IPS DF 4.7 (cell line): ENCODE results near the gene SEPSECS.

Experiments
- DNase-seq: peaks from one replicate; pipeline ENCODE4 v3.0.0-alpha.2; 2013; ENCODE audit warnings: low spot score; ENCODE audit errors: extremely low read depth

SEPSECS gene

DNA sequence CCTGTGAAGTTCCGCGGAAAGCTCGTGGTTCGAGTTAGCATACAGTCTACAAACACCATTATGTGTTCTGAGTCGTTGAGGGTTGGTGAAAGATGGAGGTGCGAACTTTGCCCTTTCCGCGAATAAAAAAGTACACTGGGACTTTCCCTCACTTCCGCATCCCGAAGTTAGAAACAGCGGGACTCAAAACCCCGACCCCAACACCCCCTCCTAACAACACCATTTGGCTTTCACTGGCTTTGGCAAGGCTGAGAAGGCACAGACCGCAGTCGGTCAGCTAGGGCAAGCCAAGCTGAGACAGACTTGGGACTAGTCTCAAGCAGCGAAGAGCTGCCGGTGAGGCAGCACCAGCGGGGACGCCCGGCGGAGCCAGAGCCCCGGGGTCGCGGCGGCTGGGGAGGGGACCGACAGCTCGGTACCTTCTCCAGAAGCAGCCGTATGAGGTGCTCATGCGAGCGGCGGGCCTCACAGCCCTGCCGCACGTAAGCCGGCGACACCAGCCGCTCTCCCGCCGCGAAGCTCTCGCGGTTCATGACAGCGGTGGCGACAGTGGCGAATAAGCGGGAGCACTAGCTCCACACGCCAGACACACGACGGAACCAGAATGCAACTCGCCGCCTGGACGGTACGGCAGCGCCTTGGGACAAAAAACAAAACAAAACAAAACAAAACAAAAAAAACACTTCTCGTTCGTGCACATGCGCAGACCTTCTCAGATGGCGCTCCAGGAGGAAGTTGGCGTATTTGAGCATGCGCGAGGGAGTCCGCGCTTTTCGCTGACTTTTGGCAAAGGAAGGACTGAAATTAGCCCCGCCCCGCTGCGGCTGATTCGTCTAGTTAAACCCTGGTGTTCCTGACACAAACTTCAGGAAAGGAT is at the start of gene SEPSECS:
TSS of gene SEPSECS (minus strand) at position 613 of the 877 bp plus-strand sequence. CDS start at position 533, 80 bp downstream.
- DNase-seq, result peak; percentile 69

DNA sequence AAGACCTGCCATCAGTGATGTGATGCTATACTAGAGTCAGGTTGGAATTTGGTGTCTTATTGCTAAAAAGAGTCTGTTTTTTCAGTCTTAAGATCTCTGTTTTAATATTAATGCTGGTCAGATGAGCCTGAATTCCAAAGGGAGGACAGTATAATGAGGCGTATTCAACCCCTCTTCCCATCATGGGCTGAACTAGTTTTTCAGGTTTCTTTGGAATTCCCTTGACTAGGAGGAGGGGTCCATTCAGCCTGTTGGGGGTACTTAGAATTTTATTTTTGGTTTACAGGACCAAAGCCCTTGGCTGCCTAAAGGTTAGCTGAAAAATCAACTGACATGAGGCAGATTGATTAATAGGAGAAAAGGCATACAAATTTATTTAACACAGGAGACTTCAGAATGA is 49.5 kb upstream of the SEPSECS start:
- no peak for DNase-seq

DNA sequence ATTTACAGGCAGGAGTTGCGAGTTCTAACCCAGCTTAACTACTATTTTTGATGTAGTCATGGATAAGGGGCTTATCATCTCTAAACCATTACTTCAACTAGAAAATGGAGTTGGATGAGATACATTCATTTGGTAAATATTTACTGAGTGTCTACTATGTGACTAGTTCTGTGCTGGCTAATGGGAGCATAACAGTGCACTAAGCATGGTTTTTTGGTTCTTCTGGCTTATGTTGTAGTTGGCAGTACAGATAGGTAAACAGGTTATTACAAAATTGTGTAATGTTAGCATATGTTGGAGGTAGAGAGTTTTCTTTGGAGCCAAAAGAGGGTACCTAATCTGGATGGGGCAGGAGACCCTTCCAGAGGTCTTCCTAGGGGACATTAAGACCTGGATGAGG is 47.7 kb upstream of the SEPSECS start:
- DNase-seq, result no peak

DNA sequence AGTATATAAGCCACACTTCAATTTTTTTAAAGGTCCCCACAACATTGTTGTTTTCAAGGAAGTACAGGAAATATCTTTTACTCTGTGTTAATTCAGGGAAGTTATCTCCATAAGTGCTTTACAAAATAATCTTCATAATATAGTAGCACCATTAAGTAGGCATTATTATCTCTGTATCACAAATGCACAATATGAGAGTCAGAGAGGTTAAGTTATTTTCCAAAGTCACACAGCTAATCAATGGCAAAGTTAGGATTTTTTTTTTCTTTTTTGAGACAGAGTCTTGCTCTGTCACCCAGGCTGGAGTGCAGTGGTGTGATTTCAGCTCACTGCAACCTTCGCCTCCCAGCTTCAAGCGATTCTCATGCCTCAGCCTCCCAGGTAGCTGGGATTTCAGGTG is 38.5 kb upstream of the SEPSECS start:
- no peak for DNase-seq

DNA sequence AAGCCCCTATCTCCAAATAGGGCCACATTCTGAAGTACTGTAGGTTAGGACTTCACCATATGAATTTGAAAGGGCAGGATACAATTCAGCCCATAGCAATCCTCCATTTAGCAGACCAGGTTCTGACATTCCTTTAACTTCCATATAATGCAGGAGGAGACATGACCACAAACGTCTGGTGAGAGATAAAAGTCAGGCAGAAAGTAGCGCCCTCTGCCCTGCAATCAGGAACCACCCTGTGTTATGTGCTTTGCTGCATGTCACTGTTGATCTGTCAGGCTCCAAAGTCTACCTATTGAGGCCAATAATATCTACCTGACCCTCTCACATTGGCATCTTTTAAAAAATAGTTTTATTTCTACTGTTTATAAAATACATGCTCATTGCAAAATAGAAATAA is 30.2 kb upstream of the SEPSECS start:
- DNase-seq, result no peak

DNA sequence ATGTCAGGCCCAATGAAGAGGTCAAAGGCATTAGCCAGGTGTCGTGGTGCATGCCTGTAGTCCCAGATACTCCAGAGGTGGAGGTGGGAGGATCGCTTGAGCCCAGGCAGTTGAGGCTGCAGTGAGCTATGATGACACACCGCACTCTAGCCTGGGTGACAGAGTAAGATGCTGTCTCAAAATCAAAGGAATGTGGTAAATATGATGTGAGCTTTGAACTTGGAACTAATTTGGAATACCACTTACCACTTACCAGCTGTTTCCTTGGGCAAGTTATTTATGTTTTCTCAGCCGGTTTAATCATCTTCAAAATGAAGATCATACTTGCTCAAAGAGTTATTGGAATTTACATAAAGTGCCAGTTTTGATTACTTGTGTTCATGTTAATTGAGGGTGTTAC is 23.8 kb upstream of the SEPSECS start:
- DNase-seq, result no peak

DNA sequence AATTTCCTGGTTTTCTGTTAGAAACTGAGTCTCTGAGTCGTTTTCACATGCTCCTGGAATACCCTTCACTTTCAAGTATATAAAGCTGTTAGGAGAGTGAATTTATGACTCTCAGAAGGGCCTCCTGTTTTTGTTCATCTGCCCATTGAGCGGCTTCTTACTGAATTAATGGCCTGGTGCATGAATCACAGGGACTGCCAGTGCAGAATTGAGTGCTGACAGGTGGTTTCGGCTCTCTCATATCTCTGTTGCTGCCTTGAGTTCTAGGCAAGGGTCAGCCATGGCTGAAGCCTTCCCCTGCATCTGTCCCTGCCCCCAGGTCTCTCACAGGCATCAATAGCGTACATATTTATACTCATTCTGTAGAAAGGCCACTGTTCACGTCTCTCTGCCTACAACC is 22.7 kb upstream of the SEPSECS start:
- DNase-seq, result no peak

DNA sequence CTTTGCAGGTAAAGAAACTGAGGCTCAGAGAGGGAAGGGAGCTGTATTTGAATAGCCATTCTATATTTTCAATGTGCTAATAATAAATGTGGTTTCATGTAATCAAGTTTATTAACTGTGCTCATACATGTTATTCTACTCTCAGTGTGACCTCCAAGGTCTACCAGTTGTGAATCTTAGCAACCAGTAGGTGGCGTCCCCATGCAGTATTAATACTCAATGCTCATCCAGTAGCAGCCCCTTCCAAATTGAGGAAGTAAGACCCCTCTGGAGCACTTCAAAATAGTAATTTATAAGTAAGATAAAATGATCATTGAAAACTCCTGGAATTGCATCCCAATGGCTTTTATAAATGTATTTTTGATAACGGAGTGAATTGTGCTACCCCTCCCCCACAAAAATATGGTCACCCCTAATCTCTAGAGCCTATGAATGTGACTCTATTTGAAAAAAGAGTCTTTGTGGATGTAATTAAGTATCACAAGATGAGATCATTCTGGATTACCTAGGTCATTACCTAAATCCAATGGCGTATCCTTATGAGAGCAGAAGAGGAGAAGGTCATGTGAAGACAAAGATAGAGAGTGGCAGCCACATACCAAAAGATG is 20.4 kb upstream of the SEPSECS start:
- no peak for DNase-seq

DNA sequence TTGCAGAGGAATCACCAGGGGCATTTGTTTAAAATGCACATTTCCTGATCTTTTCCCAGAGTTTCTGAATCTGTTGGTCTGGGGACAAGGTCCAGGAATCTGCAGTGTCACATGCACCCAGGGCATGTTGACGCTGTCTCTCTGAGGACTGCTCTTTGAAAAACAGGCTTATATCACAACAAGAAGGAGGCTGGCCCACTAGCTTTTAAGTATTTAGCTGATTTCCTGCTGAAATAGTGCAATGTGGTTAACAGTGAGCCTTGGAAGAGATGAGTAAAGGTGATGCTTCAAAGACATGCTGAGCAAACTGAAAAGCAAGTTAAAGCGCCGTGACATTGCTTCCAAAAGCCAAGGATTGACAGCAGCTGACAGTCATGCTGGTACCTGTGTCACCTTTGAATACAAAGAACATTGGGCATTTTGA is 18.6 kb upstream of the SEPSECS start:
- DNase-seq, result no peak

DNA sequence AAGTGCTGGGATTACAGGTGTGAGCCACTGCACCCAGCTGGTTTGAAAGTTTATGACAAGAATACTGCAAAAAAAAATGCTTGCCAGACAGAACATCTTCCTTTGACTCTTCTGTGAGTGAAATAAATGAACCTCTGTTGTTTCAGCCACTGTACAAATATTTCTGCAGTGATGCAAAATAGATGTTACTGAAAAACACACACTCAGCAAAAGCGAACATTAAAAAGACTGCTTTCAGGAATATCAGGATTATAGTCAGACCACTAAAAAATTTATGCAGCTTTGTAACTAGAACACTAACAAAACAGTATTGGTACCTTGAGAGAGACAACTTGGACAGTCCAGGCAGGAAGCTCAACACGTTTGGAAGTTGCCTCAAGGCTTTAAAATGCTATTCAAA is 16.9 kb upstream of the SEPSECS start:
- DNase-seq, result no peak

DNA sequence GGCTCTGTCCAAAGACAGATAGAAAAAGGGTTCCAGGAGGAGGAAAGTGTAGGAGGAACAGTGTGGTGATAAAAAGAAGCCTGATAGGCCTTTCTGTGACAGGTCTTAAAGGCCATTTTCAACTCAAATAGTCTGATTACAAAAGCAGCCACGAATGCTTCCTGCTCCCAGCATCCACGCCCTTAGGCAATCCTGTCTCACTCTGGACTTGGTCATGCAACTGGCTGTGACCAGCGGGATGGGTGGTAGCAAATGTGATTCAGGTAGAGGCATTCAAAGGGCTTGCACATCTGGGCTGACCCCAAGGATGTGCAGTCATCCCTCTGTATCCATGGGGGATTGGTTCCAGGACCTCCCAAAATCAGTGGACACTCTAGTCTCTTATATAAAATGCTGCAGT is 14.4 kb upstream of the SEPSECS start:
- DNase-seq, result no peak

DNA sequence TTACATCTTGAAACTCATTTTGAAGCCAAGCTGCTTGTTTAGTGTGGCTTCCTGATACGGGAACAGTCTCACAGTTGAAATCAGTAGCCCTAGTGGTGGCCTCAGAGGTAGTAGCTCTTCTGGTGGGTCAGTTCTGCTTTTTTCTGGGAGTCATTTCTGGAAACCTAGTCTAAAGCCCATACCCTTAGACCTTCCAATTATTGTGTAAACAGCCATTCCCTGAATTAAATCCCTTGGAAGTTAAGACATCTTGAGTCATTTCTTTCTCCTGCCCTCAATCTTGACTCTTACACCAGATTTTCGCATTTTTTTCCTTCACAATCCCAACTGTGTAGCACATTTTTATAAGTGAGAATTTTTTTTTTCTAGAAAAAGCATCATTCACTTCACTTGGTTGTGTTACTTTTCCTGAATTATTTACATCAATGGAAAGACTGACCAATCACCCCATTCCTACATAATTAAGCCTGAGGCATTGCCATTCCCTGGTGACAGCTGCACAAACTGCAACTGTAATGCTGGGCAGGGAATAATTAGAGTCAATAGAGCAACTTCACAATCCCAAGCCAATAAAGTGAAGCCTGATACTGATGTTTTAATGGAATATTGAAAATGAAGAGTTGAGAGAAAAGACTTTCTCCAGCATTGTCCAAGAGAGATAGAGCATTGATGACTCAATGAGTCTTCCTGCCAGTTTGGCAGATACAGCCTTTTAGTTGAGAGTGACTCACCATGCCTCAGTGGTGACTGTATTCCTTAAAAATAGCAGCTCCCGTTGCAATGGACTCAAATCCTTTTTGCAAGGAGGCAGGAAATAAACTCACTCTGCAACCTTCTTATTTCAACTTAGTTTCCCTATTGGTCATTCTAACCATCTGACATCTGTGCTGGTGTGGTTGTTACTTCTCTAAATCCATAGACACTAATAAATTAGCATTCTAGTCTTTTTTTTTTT is 13.0 kb upstream of the SEPSECS start:
- no peak for DNase-seq

DNA sequence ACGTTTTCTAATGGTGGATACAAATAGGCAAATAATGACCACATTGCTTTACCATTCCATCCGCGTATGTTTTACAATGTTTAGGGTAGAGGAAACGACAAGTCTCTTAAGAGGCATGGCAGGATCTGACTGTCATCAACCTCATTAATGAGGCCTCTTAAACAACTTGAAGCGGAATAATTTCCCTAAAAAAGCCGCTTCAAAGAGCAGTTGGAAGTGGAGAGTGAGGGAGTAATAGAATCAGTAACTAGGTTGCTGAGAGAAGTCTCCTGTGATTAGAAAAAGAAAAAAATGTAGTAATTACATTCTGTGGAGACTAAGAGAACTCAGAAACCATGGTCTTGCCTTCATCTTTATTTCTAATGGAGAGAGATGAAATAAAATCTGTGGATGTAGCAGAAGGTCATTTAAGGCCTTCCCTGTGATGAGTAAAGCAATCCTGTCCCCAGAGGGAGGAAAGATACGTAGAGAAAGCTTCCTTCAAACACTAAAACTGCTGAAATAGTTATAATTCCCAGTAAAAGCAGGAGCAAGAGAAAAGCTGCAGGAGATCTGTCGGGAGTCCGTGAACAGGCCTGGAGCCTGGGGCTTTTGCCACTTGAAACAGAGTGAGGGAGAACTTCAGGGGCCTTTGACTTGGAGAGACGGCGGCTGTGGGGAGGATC is 11.1 kb upstream of the SEPSECS start:
- DNase-seq, result no peak

DNA sequence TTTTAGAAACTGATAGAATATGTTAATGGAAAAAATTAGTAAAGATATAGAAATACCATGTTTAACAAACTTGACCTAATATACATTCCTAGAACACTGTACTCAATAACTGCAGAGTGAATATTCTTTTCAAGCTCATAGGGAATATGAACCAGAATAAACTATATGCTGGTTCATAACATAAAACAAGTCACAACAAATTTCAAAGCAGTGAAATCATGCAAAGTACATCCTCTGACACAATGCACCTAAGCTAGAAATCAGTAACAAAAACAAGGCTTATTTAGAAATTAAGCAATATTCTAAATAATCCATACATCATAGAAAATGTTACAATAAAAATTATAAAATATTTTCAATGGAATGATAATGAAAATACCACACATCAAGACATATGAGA is 9.2 kb upstream of the SEPSECS start:
- no peak for DNase-seq

DNA sequence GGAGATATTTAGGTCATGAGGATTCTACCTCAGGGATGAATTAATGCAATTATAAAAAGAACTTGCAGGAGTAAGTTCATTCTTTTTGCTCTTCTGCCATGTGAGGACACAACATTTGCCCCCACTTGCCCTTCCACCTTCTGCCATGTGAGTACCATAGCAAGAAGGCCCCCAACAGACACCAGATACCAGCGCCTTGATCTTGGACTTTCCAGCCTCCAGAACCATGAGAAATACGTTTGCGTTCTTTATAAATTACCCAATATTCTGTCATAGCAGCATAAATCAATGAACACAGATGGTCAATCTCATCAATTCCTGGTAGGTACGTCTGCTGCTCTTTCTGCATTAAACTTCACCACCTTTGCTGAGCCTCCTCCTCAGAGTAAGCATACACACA is 5.7 kb upstream of the SEPSECS start:
- no peak for DNase-seq

DNA sequence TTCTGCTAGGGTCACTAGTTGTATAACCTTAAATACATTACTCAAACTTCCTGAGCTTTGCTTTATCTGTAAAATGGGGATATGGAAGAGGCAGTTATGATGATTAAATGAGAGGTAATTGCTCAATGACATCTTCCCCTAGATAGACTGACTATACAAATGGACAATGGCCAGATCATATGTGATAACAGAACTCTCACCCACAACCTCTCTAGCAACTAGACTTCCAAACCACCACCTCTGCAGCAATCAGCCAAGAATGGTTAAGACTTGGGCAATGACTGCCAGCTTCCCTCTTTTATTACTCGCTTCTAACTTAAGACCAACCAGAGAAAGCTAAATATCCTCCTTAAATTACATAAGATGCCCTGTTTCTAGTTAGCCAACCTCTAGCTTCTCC is 2.9 kb upstream of the SEPSECS start:
- no peak for DNase-seq

DNA sequence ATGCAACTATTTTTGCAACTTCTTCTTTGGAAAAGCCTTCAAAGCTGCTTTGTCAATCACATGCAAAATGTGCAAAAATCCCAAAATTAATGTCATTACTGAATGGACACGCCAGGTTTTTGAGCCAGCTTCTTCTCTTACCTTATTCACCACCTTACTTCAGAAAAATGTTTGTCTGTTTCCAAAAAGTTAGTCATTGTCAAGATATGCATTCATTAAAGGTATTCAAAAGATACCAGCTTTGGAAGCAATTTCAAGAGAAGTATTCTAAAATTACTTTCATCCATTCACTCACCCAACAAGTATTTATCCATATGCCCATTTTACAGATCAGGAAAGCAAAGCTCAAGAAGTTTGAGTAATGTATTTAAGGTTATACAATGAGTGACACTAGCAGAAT is 2.3 kb upstream of the SEPSECS start:
- no peak for DNase-seq

DNA sequence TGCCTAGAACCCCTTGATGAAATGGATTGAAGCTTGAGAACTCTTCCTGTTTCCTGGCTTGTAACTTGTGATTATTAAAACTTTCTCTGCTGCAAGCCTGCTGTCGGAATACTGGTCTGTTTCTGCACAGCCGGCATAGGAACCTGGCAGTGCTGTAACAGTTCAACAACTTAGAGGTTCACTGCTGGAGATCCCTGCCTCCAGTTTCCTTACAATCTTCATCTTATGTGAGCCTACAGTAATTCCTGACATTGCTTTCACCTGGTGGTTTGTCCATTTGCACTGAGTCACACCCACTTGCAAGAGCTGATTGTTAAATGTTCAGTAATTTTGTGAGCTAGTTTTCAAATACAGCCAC is 1.3 kb upstream of the SEPSECS start:
- DNase-seq, result no peak

DNA sequence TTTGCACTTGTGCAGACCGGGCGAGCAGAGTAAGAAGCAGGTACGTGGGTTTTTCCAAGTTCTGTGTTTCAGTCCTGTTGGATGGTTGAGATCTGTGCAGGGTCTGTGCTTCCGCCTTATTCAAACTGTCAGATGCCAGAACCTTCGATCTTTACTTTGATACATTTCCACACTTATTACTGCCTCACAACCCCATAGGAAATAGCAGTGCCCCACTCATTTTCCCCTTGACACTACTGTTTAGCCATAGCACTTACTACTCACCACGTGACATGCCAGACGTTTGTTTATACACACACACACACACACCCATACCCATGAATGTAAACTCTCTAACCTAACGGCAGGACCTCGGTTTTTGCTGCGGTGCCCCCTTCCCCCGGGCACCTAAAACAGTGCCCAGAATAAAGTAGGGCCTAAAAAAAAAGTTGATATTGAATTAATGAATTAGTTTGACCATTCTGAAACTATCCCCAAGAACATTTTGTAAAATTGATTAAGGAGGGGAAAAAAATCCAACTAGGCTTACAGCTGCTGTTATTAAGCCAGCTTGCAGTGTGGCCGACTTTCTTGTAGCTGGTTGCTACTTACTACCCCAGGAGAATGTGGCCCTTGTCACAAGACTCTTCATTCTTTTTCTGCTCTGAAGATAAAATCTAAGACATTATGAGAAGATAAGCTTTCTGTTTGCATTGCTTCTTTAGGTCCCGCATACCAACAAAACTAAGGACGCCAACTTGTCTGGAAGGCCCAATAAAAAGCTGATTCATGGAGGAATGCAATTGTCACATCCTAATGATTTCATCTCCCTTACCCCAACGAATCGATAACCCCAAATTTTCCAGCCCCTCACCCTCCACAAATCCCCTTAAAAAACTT is 704 bp upstream of the SEPSECS start:
- no peak for DNase-seq

DNA sequence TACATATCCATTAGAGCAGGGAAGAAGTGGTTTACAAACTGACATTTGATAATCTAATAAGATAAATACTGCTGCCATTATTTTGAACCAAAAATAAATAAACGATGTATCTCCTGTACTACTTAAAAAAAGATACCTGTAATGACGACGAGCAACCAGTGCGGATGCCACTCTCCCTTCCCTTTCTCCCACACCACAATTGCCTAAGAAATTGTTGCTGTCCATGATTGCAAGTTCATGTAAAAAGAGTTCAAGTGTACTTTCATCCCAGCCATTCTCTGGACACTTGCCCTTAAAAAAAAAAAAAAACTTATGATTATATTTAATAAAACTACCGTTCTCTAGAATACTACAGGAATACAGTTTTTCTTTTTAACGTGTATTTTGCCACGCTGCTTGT is 1.4 kb downstream of the SEPSECS start:
- DNase-seq, result no peak
